Measurements from ENCODE around the gene ACTR10.

Gene ACTR10

GRCh38 chr14:58278177-58278576 lies 78.2 kb downstream of the ACTR10 start:
- Mint-ChIP-seq H3K27me3 (ENCODE audit: low read depth) (no peaks in the 10 kb centered on the region), H3K4me3 (no peak overlapping the region), H3K9me3 (no peaks in the 10 kb centered on the region), H3K27ac (no peak overlapping the region), H3K4me1 (peaks cover 26% of the 10 kb centered on the region), H3K36me3 (ENCODE audit: low read depth) (peaks cover 73% of the 10 kb centered on the region)
- TF ChIP-seq CTCF (IDR thresholded peaks at IDR 0.05; ENCODE audit: unreplicated experiment in 3 of 3): no peak

GRCh38 chr14:58280954-58281787 lies 81.2 kb downstream of the ACTR10 start:
- Mint-ChIP-seq H3K27me3 (ENCODE audit: low read depth) (no peaks in the 10 kb centered on the region), H3K36me3 (ENCODE audit: low read depth) (peaks cover 81% of the 10 kb centered on the region), H3K9me3 (no peaks in the 10 kb centered on the region), H3K4me3 (peak overlapping the region; percentile 0 to 42 (median 39)), H3K27ac (peak overlapping the region; percentile 94 to 98 (median 94)), H3K4me1 (peaks cover 23% of the 10 kb centered on the region)
- TF ChIP-seq CTCF (IDR thresholded peaks at IDR 0.05; ENCODE audit: unreplicated experiment in 3 of 3): no peak

DNA sequence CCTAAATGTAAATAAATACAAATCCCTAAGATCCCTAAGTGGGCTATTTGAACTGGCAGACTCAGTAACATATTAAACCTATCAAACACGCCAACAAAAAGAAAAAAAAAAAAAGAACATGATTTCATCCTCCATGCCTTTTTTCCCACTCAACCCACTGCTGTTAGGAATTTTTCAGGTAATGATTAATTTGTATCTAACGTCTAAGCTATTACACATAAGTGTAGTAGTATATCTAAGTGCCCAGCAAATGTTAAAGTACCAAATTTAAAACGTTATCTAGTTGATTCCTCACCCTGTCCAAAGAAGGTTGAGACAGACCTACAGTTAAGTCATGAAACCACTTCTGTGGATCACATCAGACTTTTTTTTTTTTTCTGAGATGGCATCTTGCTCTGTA lies 82.0 kb downstream of the ACTR10 start:
- TF ChIP-seq CTCF (IDR thresholded peaks at IDR 0.05; ENCODE audit: unreplicated experiment in 3 of 3): no peak
- peak overlapping the region; percentile 94 to 98 (median 94) for H3K27ac Mint-ChIP-seq
- peaks cover 23% of the 10 kb centered on the region for H3K4me1 Mint-ChIP-seq
- peaks cover 77% of the 10 kb centered on the region for H3K36me3 Mint-ChIP-seq (ENCODE audit: low read depth)
- no peaks in the 10 kb centered on the region for H3K9me3 Mint-ChIP-seq
- no peaks in the 10 kb centered on the region for H3K27me3 Mint-ChIP-seq (ENCODE audit: low read depth)
- H3K4me3 Mint-ChIP-seq: peak overlapping the region in 1 of 3 experiments; percentile 39

DNA sequence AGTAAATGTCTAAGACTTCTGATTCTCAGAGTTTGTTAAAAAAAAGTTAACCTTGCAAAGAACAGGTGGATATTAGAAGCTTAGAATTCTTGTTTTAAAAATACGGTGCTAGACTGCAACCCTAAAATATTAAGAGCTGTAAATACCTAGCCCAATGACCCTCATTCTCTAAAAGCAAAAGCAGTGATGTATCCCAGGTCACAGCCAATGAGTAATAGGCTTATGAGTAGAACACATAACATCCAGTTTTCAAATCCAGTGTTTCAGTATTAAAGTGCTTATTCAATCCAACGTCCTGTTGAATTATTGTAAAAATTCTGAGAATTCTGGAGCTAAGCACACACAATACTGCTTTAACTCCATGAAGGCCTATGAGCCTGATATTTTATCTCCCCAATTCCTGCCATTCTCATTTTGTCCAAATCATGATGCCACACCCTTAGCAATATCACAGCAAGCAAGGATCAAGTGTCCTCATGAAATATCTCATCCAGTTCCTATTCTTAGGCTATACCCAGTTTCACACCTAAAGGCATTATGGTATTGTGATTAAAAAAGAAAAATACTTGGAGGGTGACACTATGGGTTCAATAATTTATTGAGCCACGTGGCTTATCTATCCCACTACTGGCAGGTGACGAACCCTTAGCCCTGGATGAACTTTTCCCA lies 83.1 kb downstream of the ACTR10 start:
- TF ChIP-seq CTCF (IDR thresholded peaks at IDR 0.05; ENCODE audit: unreplicated experiment in 3 of 3): no peak

GRCh38 chr14:58283730-58284129 lies 83.8 kb downstream of the ACTR10 start:
- Mint-ChIP-seq H3K27me3 (ENCODE audit: low read depth) (no peaks in the 10 kb centered on the region), H3K27ac (no peak overlapping the region), H3K9me3 (no peaks in the 10 kb centered on the region), H3K4me1 (peaks cover 23% of the 10 kb centered on the region), H3K36me3 (ENCODE audit: low read depth) (peaks cover 83% of the 10 kb centered on the region), H3K4me3 (no peak overlapping the region)
- TF ChIP-seq CTCF (IDR thresholded peaks at IDR 0.05; ENCODE audit: unreplicated experiment in 3 of 3): no peak

More for the DNA sequence above, 83.1 kb downstream of the ACTR10 start:
- H3K9me3 Mint-ChIP-seq: no peaks in the 10 kb centered on the region
- H3K27ac Mint-ChIP-seq: peak overlapping the region; percentile 0 to 72 (median 34)
- no peaks in the 10 kb centered on the region for H3K27me3 Mint-ChIP-seq (ENCODE audit: low read depth)
- H3K36me3 Mint-ChIP-seq (ENCODE audit: low read depth): peaks cover 82% of the 10 kb centered on the region
- no peak overlapping the region for H3K4me3 Mint-ChIP-seq
- peaks cover 23% of the 10 kb centered on the region for H3K4me1 Mint-ChIP-seq
